Stimulated activated CD4-positive, alpha-beta T cell treated with anti-CD3 and anti-CD28 coated beads, Interleukin-1b, Interleukin-23, amount 100 ng/mL, for 1 hour (primary cell): ENCODE data around the gene GPNMB.

ENCODE experiments used
- DNase-seq, 2 donors: peaks; one replicate each; pipeline ENCODE4 v3.0.0-alpha.2; 2020; ENCODE audit warnings: low read depth in 2 of 2

Gene GPNMB

GRCh38 chr7:23273141-23273599, 26.6 kb downstream of the GPNMB start:
- peak; percentile 73 to 86 for DNase-seq

- DNase-seq: no peak
Observed at GRCh38 chr7:23275912-23276311, 29.3 kb downstream of the GPNMB start.

- DNase-seq: no peak
Observed at GRCh38 chr7:23276376-23276775, 29.8 kb downstream of the GPNMB start.

GRCh38 chr7:23276947-23277346, 30.4 kb downstream of the GPNMB start:
- no peak for DNase-seq

- DNase-seq: no peak
Observed at GRCh38 chr7:23277359-23277989, 30.9 kb downstream of the GPNMB start.

- DNase-seq: no peak
Observed at GRCh38 chr7:23279819-23280525, 33.4 kb downstream of the GPNMB start.

- no peak for DNase-seq
Observed at GRCh38 chr7:23283086-23283485, 36.5 kb downstream of the GPNMB start.

GRCh38 chr7:23284871-23285270, 38.3 kb downstream of the GPNMB start:
- DNase-seq: no peak

- no peak for DNase-seq
Observed at GRCh38 chr7:23285657-23286646, 39.4 kb downstream of the GPNMB start.

- no peak for DNase-seq
Observed at GRCh38 chr7:23287612-23288011, 41.0 kb downstream of the GPNMB start.

GRCh38 chr7:23290993-23291392, 44.4 kb downstream of the GPNMB start:
- no peak for DNase-seq

- no peak for DNase-seq
Observed at GRCh38 chr7:23291957-23292560, 45.5 kb downstream of the GPNMB start.

- DNase-seq: no peak
Observed at GRCh38 chr7:23292623-23293022, 46.0 kb downstream of the GPNMB start.

GRCh38 chr7:23293500-23294073, 47.0 kb downstream of the GPNMB start:
- DNase-seq: no peak

GRCh38 chr7:23294549-23295400, 48.2 kb downstream of the GPNMB start:
- no peak for DNase-seq

GRCh38 chr7:23295401-23295697, 48.8 kb downstream of the GPNMB start:
- DNase-seq: no peak

- no peak for DNase-seq
Observed at GRCh38 chr7:23298141-23298881, 51.7 kb downstream of the GPNMB start.

- DNase-seq: peak; percentile 86 to 96
Observed at GRCh38 chr7:23298885-23299769, 52.6 kb downstream of the GPNMB start, which contains the start of gene MALSU1. Gene MALSU1, plus strand, starts transcription at chr7:23299339. Its CDS starts 14 bp downstream, at chr7:23299353.

- DNase-seq: no peak
Observed at GRCh38 chr7:23299770-23300300, 53.3 kb downstream of the GPNMB start.
